Non-pigmented ciliary epithelial cell (primary cell): Measurements from ENCODE around the gene RIMS1.
"Not testable (repeated sequence)": the region's sequence is repeated elsewhere in the genome, so short reads cannot be mapped to it uniquely, and the experiment has no call there.

ENCODE experiments used
- DNase-seq: peaks from one replicate; pipeline ENCODE4 v3.0.0-alpha.2; 2010; ENCODE audit warnings: low read depth

Gene RIMS1

DNA sequence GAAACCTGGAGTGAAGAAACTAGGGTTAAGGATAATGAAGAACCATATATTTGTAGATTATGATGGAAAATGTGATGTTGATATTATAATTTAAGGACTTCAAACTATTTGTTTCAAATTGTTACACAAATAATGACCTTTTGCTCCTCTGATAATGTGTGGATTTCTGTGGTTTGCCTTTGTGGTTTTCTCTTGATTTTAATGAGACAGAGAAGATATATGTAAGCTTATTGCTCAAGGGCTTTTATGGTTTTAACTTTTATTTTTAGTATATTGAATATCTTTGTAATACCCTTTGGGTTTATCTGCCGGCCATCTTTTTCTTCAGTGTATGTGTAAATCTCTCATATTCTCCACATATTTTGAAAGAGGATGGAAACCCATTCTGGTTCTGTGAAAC, 362.3 kb downstream of the RIMS1 start:
- DNase-seq: no peak

GRCh38 chr6:72250664-72251063, 364.3 kb downstream of the RIMS1 start:
- DNase-seq: no peak

- no peak for DNase-seq
These were observed 374.1 kb downstream of the RIMS1 start for GRCh38 chr6:72260489-72260888.

- no peak for DNase-seq
These were observed 375.2 kb downstream of the RIMS1 start for GRCh38 chr6:72261554-72261953.

DNA sequence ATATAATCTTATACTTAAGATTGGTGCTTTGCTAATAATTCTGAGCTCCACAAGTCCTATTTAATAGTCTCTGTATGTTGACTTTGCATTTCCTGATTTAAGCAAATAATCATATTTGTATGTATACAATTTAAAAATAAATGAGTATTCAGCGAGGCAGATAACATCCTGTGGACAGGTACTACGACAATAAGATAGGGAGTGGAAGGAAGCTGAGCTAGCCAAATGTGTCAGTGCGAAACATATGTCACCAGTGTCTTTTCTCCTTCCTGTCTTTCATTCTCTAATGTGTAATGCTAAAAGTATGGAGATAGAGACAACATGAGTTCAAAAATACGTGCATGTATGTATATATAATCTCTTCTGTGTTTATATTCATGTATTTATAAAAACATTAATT, 375.9 kb downstream of the RIMS1 start:
- no peak for DNase-seq

DNA sequence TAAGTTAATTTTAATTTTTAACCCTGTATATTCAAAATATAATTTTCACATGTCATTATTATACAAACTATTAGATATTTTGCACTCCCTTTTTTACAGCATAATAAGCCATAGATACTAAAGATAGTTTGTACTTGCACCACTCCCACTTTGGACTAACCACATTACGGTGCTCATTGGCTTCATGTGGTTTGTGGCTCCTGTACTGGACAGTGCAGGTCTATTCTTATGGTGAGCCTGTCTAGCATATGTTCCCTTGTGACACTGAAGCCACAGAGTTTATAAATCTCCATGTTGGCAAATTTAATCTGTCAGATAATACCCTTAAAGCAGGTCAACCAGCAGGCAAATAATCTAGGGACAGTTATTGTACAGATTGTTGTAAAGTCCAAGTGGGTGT, 381.1 kb downstream of the RIMS1 start:
- DNase-seq: no peak

DNA sequence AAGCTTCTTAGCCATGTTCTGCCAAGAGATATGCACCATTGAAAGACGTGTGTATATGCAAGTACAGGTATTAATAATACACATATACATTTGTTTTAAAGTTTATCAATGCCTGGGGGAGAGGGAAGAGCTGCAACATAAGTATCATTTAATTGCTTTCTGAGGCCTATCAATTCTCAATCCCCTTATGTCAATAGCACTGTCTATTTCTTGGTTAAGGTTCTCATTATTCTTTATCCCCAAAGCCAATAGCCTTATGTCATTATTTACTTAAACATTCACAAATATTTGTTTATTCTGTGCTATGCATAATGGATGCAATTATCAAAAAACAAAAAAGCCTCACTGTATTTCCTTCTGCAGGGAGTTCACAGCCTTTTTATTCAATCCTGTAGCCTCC, 385.2 kb downstream of the RIMS1 start:
- DNase-seq: no peak

DNA sequence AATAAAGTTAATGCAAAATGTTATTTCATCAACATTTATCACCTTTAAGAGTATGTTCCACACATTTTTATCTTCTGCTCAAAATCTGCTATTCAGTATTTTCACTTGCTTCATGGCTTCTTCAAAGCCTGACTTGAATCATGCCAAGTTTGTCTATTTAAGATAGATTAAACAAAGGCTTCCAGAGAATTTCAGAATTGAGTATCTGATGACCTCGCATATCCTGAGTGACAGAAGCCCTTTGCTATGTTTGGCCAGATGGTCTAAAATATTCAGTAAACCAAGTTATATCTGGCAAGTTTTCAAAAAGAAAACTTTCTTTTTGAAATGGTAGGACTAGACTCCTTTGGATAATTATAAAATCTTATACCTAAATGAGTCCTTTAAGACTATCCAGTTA, 386.6 kb downstream of the RIMS1 start:
- peak; percentile 42 for DNase-seq

- DNase-seq: no peak
These were observed 389.5 kb downstream of the RIMS1 start for GRCh38 chr6:72275888-72276287.

DNA sequence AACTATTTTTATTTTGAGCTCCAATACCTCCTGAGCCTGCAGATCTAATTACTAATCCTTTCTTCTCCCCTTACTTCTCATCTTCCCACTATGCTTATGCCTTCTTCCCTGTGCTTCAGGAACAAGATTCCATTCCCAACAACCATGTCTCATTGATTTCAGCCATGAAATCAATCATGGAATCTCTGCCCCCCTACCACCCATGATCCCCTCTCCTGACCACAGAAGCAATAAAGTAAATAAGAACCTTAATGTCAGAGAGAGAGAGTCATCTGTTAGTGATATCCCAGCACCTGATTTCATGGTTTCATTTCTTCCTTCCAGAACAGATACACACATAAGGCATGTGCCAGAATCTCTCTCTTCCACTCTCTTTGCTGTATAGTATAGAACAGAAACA, 395.9 kb downstream of the RIMS1 start:
- DNase-seq: no peak

- DNase-seq: no peak
These were observed 397.2 kb downstream of the RIMS1 start for GRCh38 chr6:72283571-72283970.

GRCh38 chr6:72286911-72287311, 400.6 kb downstream of the RIMS1 start:
- no peak for DNase-seq

- no peak for DNase-seq
These were observed 401.5 kb downstream of the RIMS1 start for GRCh38 chr6:72287801-72288200.

- DNase-seq: no peak
These were observed 402.2 kb downstream of the RIMS1 start for GRCh38 chr6:72288592-72288991.

DNA sequence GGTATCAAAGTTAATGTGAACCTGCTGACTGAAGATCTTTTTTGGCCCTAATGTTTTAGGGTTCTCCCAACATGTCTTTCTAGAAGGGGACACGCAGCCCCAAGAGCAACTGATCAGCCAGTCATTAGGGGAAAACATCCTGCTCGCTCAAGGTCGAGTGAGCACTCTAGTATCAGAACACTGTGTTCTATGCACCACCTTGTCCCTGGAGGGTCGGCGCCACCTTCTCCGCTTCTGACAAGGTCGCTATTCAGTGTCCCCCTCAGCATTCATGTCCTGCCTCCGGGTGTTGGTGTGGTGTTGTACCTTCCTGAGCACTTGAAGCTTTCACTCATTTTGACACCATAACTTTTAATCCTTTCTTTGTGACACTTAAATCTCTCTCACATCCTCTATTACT, 404.3 kb downstream of the RIMS1 start:
- no peak for DNase-seq

DNA sequence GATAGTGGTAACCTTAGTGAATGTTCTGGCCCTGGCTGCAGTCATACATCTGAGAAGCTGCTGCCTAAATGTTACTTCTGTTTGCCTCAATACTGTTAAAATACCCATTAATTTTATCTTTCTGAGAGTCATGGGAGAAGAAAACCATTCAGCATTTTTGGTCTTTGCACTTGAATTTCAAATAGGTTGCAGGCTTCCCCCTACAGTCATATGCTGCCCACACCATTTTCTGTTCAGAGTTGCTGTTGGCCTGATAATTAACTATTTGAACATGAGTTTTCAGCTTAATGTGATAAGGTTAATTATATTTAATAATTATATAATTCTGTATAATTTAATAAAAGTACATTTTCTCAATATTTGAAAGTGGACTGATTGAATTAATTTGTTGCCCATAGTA, 410.0 kb downstream of the RIMS1 start:
- no peak for DNase-seq

DNA sequence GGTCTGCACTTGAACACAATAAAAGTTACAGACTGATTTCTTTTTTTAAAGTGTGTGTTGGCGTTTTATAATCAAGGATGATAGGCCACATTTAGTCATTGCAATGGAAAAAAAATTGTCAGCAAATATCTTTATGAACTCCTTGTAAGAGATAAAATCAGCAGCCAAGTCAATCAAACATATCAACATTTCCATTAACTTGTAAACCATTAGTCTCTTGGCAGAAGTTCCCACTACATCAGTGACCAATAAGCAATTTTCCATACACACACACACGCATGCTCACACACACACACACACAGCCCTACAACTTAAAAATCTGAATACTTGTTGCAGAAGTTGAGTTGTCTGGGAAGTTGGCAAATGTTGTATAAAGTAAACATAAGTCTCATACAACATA, 419.6 kb downstream of the RIMS1 start:
- DNase-seq: no peak

GRCh38 chr6:72316675-72317380, 430.5 kb downstream of the RIMS1 start:
- no peak for DNase-seq

GRCh38 chr6:72321788-72322187, 435.4 kb downstream of the RIMS1 start:
- no peak for DNase-seq

DNA sequence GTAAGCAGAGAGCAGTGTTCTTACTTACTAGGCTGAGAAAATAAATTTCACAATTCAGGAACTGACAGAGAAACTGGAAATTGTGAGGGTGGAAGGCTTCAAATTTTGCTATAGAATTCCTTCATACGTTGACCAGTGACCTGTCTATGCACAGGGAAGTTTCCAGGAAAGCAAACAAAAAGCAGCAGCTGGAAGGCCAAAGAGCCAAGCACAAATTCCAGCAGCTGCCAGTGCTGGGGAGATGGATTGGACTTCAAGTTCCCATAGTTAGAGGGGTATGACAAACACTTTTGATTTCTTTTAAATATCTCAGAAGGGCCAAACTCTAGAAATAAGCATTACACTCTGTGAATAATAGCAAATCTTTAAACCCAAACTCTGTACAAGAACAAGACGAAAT, 436.4 kb downstream of the RIMS1 start:
- no peak for DNase-seq

DNA sequence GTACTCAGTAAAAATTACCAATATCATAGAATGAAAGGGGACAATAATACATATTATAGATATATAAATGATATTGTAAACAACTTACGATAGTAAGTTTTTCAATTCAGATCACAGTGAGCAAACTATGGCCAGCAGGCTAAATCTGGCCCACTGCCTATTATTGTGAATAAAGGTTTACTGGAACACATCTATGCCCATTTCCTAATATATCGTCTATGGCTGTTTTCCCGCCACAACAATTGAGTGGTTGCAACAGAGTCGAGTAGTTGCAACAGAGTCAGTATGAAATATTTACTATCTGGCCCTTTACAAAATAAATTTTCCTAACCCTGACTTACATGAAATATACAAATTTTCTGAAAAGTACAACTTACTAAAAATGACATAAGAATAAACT, 438.2 kb downstream of the RIMS1 start:
- no peak for DNase-seq

DNA sequence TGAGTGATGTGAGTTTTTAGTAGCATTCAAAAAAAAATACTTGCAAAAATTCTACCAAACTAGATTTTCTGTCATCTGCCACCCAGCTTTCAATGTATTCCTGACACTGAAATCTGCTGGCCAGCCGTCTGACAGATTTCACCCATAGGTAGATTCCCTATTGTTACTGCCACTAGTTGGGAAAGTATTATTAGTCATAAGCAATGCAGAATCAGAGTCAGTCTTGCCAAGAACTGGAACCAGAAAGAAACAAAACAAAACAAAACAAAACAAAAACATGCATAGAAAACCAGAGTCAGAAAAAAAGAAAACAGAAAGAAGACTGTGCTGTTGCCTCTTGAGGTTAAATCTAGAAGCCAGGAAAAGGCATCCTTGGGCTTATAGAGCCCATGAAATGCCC, 442.4 kb downstream of the RIMS1 start:
- DNase-seq: no peak

- not testable (repeated sequence) for DNase-seq
These were observed 448.9 kb downstream of the RIMS1 start for GRCh38 chr6:72335203-72335602.

GRCh38 chr6:72348926-72349325, 462.6 kb downstream of the RIMS1 start:
- DNase-seq: peak; percentile 28
